HCT116 (cell line): ENCODE results near the gene CCDC121. TPM values are rescaled to one million over a fixed set of nuclear protein-coding genes. Genes with fewer than 3 reads are reported as not detected.

Source experiments
- ATAC-seq: fragments of 200-7000 bp; cut with Tn5 transposase; 2 replicates; pipeline ENCODE4 v1.9.1; 2020; ENCODE audit warnings: mild to moderate bottlenecking, moderate library complexity
- BruUV-seq: library from RNA; stranded (reverse); fragments of 400-500 nt; replicated peaks from 2 replicates; lab custom pipeline; 2021; lab: Mats Ljungman, UMichigan
- CTCF ChIA-PET: fragments of 300-600 bp; sonication (Branson Sonifier 250); formaldehyde crosslinking; loops from one replicate; lab custom pipeline; 2021; ENCODE audit warnings: antibody characterized with exemption; lab: Charles Lee
- POLR2A ChIA-PET: fragments of 300-600, 350-600 bp; sonication (Branson Sonifier 250); formaldehyde crosslinking; loops from one replicate; lab custom pipeline; 2021; ENCODE audit warnings: antibody characterized with exemption; lab: Charles Lee
- RAD21 ChIA-PET, 2 experiments: fragments of 300-600 bp; sonication (Branson Sonifier 250); formaldehyde crosslinking; loops; one replicate each; lab custom pipeline; 2023; ENCODE audit warnings: low total read pairs in 2 of 2; ENCODE audit not compliant: uncharacterized antibody in 2 of 2, unreplicated experiment in 2 of 2, low non-redundant PET in 1 of 2; lab: Charles Lee
- DNase-seq: peaks from one replicate; pipeline ENCODE4 v3.0.0-alpha.2; 2010; ENCODE audit warnings: low read depth, low spot score
- H2AFZ ChIP-seq: fragments of 200-600 bp; shearing (Covaris generic), sonication (generic); 2 replicates; pipeline ENCODE4 v1.6.1; 2017; ENCODE audit warnings: low read depth, mixed run types, mixed read lengths, antibody characterized with exemption, low read length; ENCODE audit not compliant: poor library complexity, severe bottlenecking
- H3K27ac ChIP-seq: 2 replicates; pipeline ENCODE4 v1.5.1; 2012; ENCODE audit warnings: low read depth, low read length
- H3K27me3 ChIP-seq: fragments of 200-600 bp; sonication (generic); 2 replicates; pipeline ENCODE4 v1.6.1; 2016; ENCODE audit warnings: mixed run types, low read length, mixed read lengths; ENCODE audit not compliant: insufficient read depth
- H3K36me3 ChIP-seq, 2 experiments: fragments of 200-500 bp in 1 of 2; fragments of 200-600 bp in 1 of 2; sonication (Bioruptor generic) in 1 of 2; sonication (generic) in 1 of 2; 2 replicates each; pipeline versions ENCODE4 v1.5.1 to v1.6.1; 2014 to 2016; ENCODE audit warnings: low read length in 2 of 2, inconsistent platforms in 1 of 2, mixed read lengths in 1 of 2, mixed run types in 1 of 2; ENCODE audit not compliant: insufficient read depth in 2 of 2, control insufficient read depth in 1 of 2
- H3K4me1 ChIP-seq, 2 experiments: fragments of 200-600 bp in 1 of 2; sonication (generic) in 1 of 2; 2 replicates each; pipeline versions ENCODE4 v1.5.1 to v1.6.1; 2012 to 2017; ENCODE audit warnings: low read length in 2 of 2, inconsistent platforms in 1 of 2, mild to moderate bottlenecking in 1 of 2, mixed read lengths in 1 of 2, mixed run types in 1 of 2, moderate library complexity in 1 of 2; ENCODE audit not compliant: insufficient read depth in 2 of 2, control insufficient read depth in 1 of 2
- H3K4me2 ChIP-seq: fragments of 200-600 bp; sonication (generic); 2 replicates; pipeline ENCODE4 v1.6.1; 2017; ENCODE audit warnings: mixed run types, low read length, mixed read lengths
- H3K4me3 ChIP-seq, 2 experiments: fragments of 200-600 bp in 1 of 2; sonication (generic) in 1 of 2; replicated peaks in 1 of 2; 2 replicates each; pipeline ENCODE4 v1.5.1; 2011 to 2016; ENCODE audit warnings: low read length in 2 of 2, control low read depth in 1 of 2, low read depth in 1 of 2, mild to moderate bottlenecking in 1 of 2, mixed read lengths in 1 of 2, mixed run types in 1 of 2
- H3K79me2 ChIP-seq: fragments of 200-600 bp; sonication (generic); 2 replicates; pipeline ENCODE4 v1.6.1; 2017; ENCODE audit warnings: mild to moderate bottlenecking, mixed run types, low read length, moderate library complexity, mixed read lengths; ENCODE audit not compliant: insufficient read depth
- H3K9ac ChIP-seq: fragments of 200-600 bp; sonication (generic); 2 replicates; pipeline ENCODE4 v1.6.1; 2016; ENCODE audit warnings: low read length, mixed read lengths
- H3K9me2 ChIP-seq: fragments of 200-600 bp; sonication (generic), shearing (Covaris generic); 2 replicates; pipeline ENCODE4 v1.6.1; 2017; ENCODE audit warnings: mixed run types, mild to moderate bottlenecking, moderate library complexity; ENCODE audit not compliant: insufficient read depth
- H3K9me3 ChIP-seq, 2 experiments: fragments of 200-500 bp in 1 of 2; fragments of 200-600 bp in 1 of 2; sonication (Bioruptor generic) in 1 of 2; sonication (generic) in 1 of 2; 2 replicates each; pipeline ENCODE4 v1.6.1; 2014 to 2017; ENCODE audit warnings: low read length in 2 of 2, mixed read lengths in 2 of 2, inconsistent platforms in 1 of 2, low read depth in 1 of 2, mild to moderate bottlenecking in 1 of 2, mixed run types in 1 of 2, moderate library complexity in 1 of 2; ENCODE audit not compliant: control insufficient read depth in 1 of 2, insufficient read depth in 1 of 2
- H4K20me1 ChIP-seq: fragments of 200-600 bp; sonication (generic), shearing (Covaris generic); 2 replicates; pipeline ENCODE4 v1.6.1; 2017; ENCODE audit warnings: mixed run types, mild to moderate bottlenecking, moderate library complexity; ENCODE audit not compliant: insufficient read depth
- ATF3 ChIP-seq: IDR thresholded peaks from 2 replicates; pipeline ENCODE4 v1.6.1; 2012
- CBX3 ChIP-seq: IDR thresholded peaks from 2 replicates; pipeline ENCODE4 v1.6.1; 2012; ENCODE audit warnings: low read depth
- EGR1 ChIP-seq: IDR thresholded peaks from 2 replicates; pipeline ENCODE4 v1.6.1; 2012; ENCODE audit warnings: low read depth
- ELF1 ChIP-seq: IDR thresholded peaks from 2 replicates; pipeline ENCODE4 v1.6.1; 2012; ENCODE audit warnings: low read depth, borderline replicate concordance
- EZH2 ChIP-seq: fragments of 200-600 bp; sonication (generic); IDR thresholded peaks from 2 replicates; pipeline ENCODE4 v1.6.1; 2017; ENCODE audit warnings: antibody characterized with exemption, mixed run types
- EZH2phosphoT487 ChIP-seq: fragments of 200-600 bp; IDR thresholded peaks from 2 replicates; pipeline ENCODE4 v1.6.1; 2018; ENCODE audit warnings: antibody characterized with exemption, borderline replicate concordance
- FOSL1 ChIP-seq: IDR thresholded peaks from 2 replicates; pipeline ENCODE4 v1.6.1; 2012; ENCODE audit warnings: low read depth
- JUND ChIP-seq: IDR thresholded peaks from 2 replicates; pipeline ENCODE4 v1.6.1; 2012
- POLR2A ChIP-seq: IDR thresholded peaks from 2 replicates; pipeline ENCODE4 v1.7.0; 2011; ENCODE audit warnings: borderline replicate concordance; ENCODE audit not compliant: insufficient read depth, insufficient read length; ENCODE audit errors: extremely low read depth
- POLR2AphosphoS5 ChIP-seq: IDR thresholded peaks from 2 replicates; pipeline ENCODE4 v1.6.1; 2011; ENCODE audit warnings: mild to moderate bottlenecking, low read depth, low read length, moderate library complexity
- RAD21 ChIP-seq: IDR thresholded peaks from 2 replicates; pipeline ENCODE4 v1.6.1; 2012; ENCODE audit warnings: low read depth, mild to moderate bottlenecking
- SIN3A ChIP-seq: IDR thresholded peaks from 2 replicates; pipeline ENCODE4 v1.6.1; 2012; ENCODE audit warnings: low read depth
- SRF ChIP-seq: IDR thresholded peaks from 2 replicates; pipeline ENCODE4 v1.6.1; 2012; ENCODE audit warnings: low read depth
- TCF7L2 ChIP-seq: IDR thresholded peaks from 2 replicates; pipeline ENCODE4 v1.7.0; 2011; ENCODE audit warnings: borderline replicate concordance, inconsistent platforms; ENCODE audit not compliant: insufficient read depth, insufficient read length; ENCODE audit errors: extremely low read depth
- YY1 ChIP-seq: IDR thresholded peaks from 2 replicates; pipeline ENCODE4 v1.6.1; 2011; ENCODE audit warnings: low read length, low read depth, moderate library complexity, mild to moderate bottlenecking; ENCODE audit not compliant: insufficient replicate concordance; ENCODE audit errors: extremely low read depth
- ZBTB33 ChIP-seq: IDR thresholded peaks from 2 replicates; pipeline ENCODE4 v1.6.1; 2011; ENCODE audit warnings: mild to moderate bottlenecking, low read length, moderate library complexity; ENCODE audit not compliant: insufficient replicate concordance; ENCODE audit errors: extremely low read depth
- intact Hi-C: fragments of 100-400 bp; cut with micrococcal nuclease; formaldehyde crosslinking; loops from 2 replicates; pipeline ENCODE4 v1.10.0; 2022
- total RNA-seq: library from RNA; stranded (reverse); gene quantifications from one replicate; pipeline ENCODE4 v1.2.1, GENCODE V29; 2021; ENCODE audit not compliant: unreplicated experiment
- TF ChIP-seq, protein P1 (sequence below): IDR thresholded peaks from 2 replicates; pipeline ENCODE4 v1.6.1; 2012
- TF ChIP-seq, protein P2 (sequence below), 3 experiments: fragments of 200-600 bp in 1 of 3; sonication (generic) in 1 of 3; IDR thresholded peaks in 2 of 3; conservative IDR thresholded peaks in 1 of 3; 2 replicates each; pipeline ENCODE4 v1.5.1; 2012 to 2017; ENCODE audit warnings: low read depth in 2 of 3, low read length in 2 of 3, antibody characterized with exemption in 1 of 3, borderline replicate concordance in 1 of 3, control low read depth in 1 of 3, mild to moderate bottlenecking in 1 of 3, mixed read lengths in 1 of 3, mixed run types in 1 of 3, moderate library complexity in 1 of 3; ENCODE audit not compliant: insufficient read depth in 1 of 3

Gene CCDC121
- total RNA-seq, 1 experiment from 2014 or later: 2.1 TPM

GRCh38 chr2:27622921-27623384, 5.9 kb downstream of the CCDC121 start:
- H3K27me3 ChIP-seq: no peaks in the 10 kb centered on the region
- no peak for TF ChIP-seq SRF
- TF ChIP-seq ATF3: no peak
- TF ChIP-seq, protein P1, sequence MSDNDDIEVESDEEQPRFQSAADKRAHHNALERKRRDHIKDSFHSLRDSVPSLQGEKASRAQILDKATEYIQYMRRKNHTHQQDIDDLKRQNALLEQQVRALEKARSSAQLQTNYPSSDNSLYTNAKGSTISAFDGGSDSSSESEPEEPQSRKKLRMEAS: no peak
- TF ChIP-seq ZBTB33: no peak
- TF ChIP-seq, protein P2, sequence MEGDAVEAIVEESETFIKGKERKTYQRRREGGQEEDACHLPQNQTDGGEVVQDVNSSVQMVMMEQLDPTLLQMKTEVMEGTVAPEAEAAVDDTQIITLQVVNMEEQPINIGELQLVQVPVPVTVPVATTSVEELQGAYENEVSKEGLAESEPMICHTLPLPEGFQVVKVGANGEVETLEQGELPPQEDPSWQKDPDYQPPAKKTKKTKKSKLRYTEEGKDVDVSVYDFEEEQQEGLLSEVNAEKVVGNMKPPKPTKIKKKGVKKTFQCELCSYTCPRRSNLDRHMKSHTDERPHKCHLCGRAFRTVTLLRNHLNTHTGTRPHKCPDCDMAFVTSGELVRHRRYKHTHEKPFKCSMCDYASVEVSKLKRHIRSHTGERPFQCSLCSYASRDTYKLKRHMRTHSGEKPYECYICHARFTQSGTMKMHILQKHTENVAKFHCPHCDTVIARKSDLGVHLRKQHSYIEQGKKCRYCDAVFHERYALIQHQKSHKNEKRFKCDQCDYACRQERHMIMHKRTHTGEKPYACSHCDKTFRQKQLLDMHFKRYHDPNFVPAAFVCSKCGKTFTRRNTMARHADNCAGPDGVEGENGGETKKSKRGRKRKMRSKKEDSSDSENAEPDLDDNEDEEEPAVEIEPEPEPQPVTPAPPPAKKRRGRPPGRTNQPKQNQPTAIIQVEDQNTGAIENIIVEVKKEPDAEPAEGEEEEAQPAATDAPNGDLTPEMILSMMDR (IDR thresholded peaks at IDR 0.05 in 2 of 3, conservative IDR thresholded peaks at IDR 0.05 in 1 of 3; ENCODE audit: borderline replicate concordance in 1 of 3, insufficient read depth in 1 of 3, low read depth in 2 of 3, low read length in 2 of 3): no peak
- no peak for TF ChIP-seq YY1
- TF ChIP-seq ELF1: no peak
- TF ChIP-seq SIN3A: no peak
- no peak for TF ChIP-seq POLR2A
- TF ChIP-seq POLR2AphosphoS5: no peak
- no peak for TF ChIP-seq CBX3
- no peak for TF ChIP-seq EZH2
- TF ChIP-seq JUND: no peak
- TF ChIP-seq EGR1: no peak
- no peak for TF ChIP-seq RAD21
- TF ChIP-seq EZH2phosphoT487: no peak
- no peak for TF ChIP-seq FOSL1
- TF ChIP-seq TCF7L2: no peak
- H3K79me2 ChIP-seq: no peaks in the 10 kb centered on the region
- ChIA-PET CTCF (no interaction called here), RAD21 (no interaction called here), POLR2A (no interaction called here)
- no peak overlapping the region for H3K9ac ChIP-seq
- no peak overlapping the region for H2AFZ ChIP-seq
- intact Hi-C loops: loop anchor here (10.0 kb wide), 1 partner anchor 178 kb away; the partner anchor contains the start of gene KRTCAP3
- no TSS peak for BruUV-seq
- H3K27ac ChIP-seq: no peak overlapping the region
- ATAC-seq: no peak
- no peak overlapping the region for H3K4me3 ChIP-seq
- no peaks in the 10 kb centered on the region for H3K9me2 ChIP-seq
- H3K4me1 ChIP-seq: peaks cover 3 to 18% of the 10 kb centered on the region in 2 experiments
- no peaks in the 10 kb centered on the region for H4K20me1 ChIP-seq
- peaks cover 35 to 36% of the 10 kb centered on the region in 2 experiments; a peak in 3 of 4 replicates for H3K36me3 ChIP-seq
- no peaks in the 10 kb centered on the region for H3K9me3 ChIP-seq
- DNase-seq: no peak
- H3K4me2 ChIP-seq: no peak overlapping the region
